Kidney epithelial cell (primary cell): Measurements from ENCODE around the gene WDR70. TPM values are rescaled to one million over a fixed set of nuclear protein-coding genes. Genes with fewer than 3 reads are reported as not detected.

Experiments
- DNase-seq: peaks from one replicate; pipeline ENCODE4 v3.0.0-alpha.2; 2010; ENCODE audit warnings: low read depth
- H3K27me3 ChIP-seq: 2 replicates; pipeline ENCODE4 v1.6.0; 2011; ENCODE audit warnings: low read length; ENCODE audit not compliant: control insufficient read depth, insufficient read depth
- H3K36me3 ChIP-seq: 2 replicates; pipeline ENCODE4 v1.5.1; 2011; ENCODE audit warnings: low read length; ENCODE audit not compliant: control insufficient read depth, insufficient read depth
- H3K4me3 ChIP-seq: 2 replicates; pipeline ENCODE4 v1.5.1; 2011; ENCODE audit warnings: low read depth, mild to moderate bottlenecking, control low read depth, low read length
- CTCF ChIP-seq: IDR thresholded peaks from 2 replicates; pipeline ENCODE4 v1.5.1; 2011; ENCODE audit warnings: mild to moderate bottlenecking, moderate library complexity, low read length, control low read depth, inconsistent platforms; ENCODE audit not compliant: insufficient read depth, poor library complexity, severe bottlenecking
- total RNA-seq: library from RNA; depleted of rRNA; stranded (reverse); fragments of >200 nt; gene quantifications from 2 replicates; pipeline ENCODE4 v1.2.3, GENCODE V29; 2015

The WDR70 gene
- total RNA-seq, 1 donor from 2014 or later = 19.6 TPM

GRCh38 chr5:37532976-37533740 is 154.0 kb downstream of the WDR70 start:
- no peak overlapping the region for H3K4me3 ChIP-seq
- no peak for DNase-seq

GRCh38 chr5:37533851-37534250 is 154.7 kb downstream of the WDR70 start:
- TF ChIP-seq CTCF = no peak
- no peak for DNase-seq

More at GRCh38 chr5:37532976-37533740, 154.0 kb downstream of the WDR70 start:
- Histone ChIP-seq H3K27me3 (no peaks in the 10 kb centered on the region), H3K36me3 (no peaks in the 10 kb centered on the region)
- TF ChIP-seq CTCF = no peak

GRCh38 chr5:37539459-37539858 is 160.3 kb downstream of the WDR70 start:
- Histone ChIP-seq H3K4me3 (no peak overlapping the region), H3K36me3 (no peaks in the 10 kb centered on the region), H3K27me3 (no peaks in the 10 kb centered on the region)
- TF ChIP-seq CTCF = no peak
- DNase-seq = no peak

More at GRCh38 chr5:37533851-37534250, 154.7 kb downstream of the WDR70 start:
- Histone ChIP-seq H3K27me3 (no peaks in the 10 kb centered on the region), H3K4me3 (no peak overlapping the region), H3K36me3 (no peaks in the 10 kb centered on the region)

GRCh38 chr5:37543216-37543615 is 164.1 kb downstream of the WDR70 start:
- Histone ChIP-seq H3K4me3 (no peak overlapping the region), H3K36me3 (no peaks in the 10 kb centered on the region), H3K27me3 (no peaks in the 10 kb centered on the region)
- no peak for DNase-seq
- no peak for TF ChIP-seq CTCF

GRCh38 chr5:37549411-37549810 is 170.3 kb downstream of the WDR70 start:
- H3K4me3 ChIP-seq = no peak overlapping the region
- H3K36me3 ChIP-seq = no peaks in the 10 kb centered on the region
- TF ChIP-seq CTCF = no peak
- no peaks in the 10 kb centered on the region for H3K27me3 ChIP-seq
- no peak for DNase-seq

GRCh38 chr5:37552161-37552560 is 173.0 kb downstream of the WDR70 start:
- TF ChIP-seq CTCF = no peak
- Histone ChIP-seq H3K36me3 (no peaks in the 10 kb centered on the region), H3K27me3 (no peaks in the 10 kb centered on the region), H3K4me3 (no peak overlapping the region)
- DNase-seq = no peak
